Fibroblast of skin of right biceps (primary cell): ENCODE results near the gene IL24.
"Not testable (repeated sequence)": the region's sequence is repeated elsewhere in the genome, so short reads cannot be mapped to it uniquely, and the experiment has no call there.

ENCODE experiments used
- DNase-seq: peaks from one replicate; pipeline ENCODE4 v3.0.0-alpha.2; 2013

IL24 gene

GRCh38 chr1:206897175-206897574 lies at the start of gene IL24:
IL24 (plus strand) TSS chr1:206897443; CDS start chr1:206897833, 390 bp downstream.
- no peak for DNase-seq

GRCh38 chr1:206847946-206848345 lies 49.3 kb upstream of the IL24 start:
- DNase-seq: no peak

GRCh38 chr1:206850401-206850800 lies 46.8 kb upstream of the IL24 start:
- DNase-seq: no peak

- DNase-seq: peak; percentile 83
These were observed 45.8 kb upstream of the IL24 start for GRCh38 chr1:206851341-206852010.

- DNase-seq: not testable (repeated sequence)
These were observed 44.6 kb upstream of the IL24 start for GRCh38 chr1:206852662-206853061.

- DNase-seq: not testable (repeated sequence)
These were observed 43.5 kb upstream of the IL24 start for GRCh38 chr1:206853696-206854095.

GRCh38 chr1:206854401-206855129 lies 42.7 kb upstream of the IL24 start:
- no peak for DNase-seq

- DNase-seq: no peak
These were observed 41.4 kb upstream of the IL24 start for GRCh38 chr1:206855859-206856258.

GRCh38 chr1:206856674-206857464 lies 40.4 kb upstream of the IL24 start:
- no peak for DNase-seq

GRCh38 chr1:206859082-206859521 lies 38.1 kb upstream of the IL24 start:
- DNase-seq: no peak

GRCh38 chr1:206860165-206860564 lies 37.1 kb upstream of the IL24 start:
- no peak for DNase-seq

- no peak for DNase-seq
These were observed 34.0 kb upstream of the IL24 start for GRCh38 chr1:206863266-206863665.

GRCh38 chr1:206864939-206865671 lies 32.1 kb upstream of the IL24 start, which contains the start of gene IL20:
IL20 (plus strand) TSS chr1:206865623; CDS start chr1:206865853, 230 bp downstream.
- DNase-seq: peak; percentile 74

- DNase-seq: peak; percentile 74
These were observed 31.2 kb upstream of the IL24 start for GRCh38 chr1:206866062-206866461.

- DNase-seq: no peak
These were observed 30.0 kb upstream of the IL24 start for GRCh38 chr1:206867239-206867638.

GRCh38 chr1:206867716-206868115 lies 29.5 kb upstream of the IL24 start:
- DNase-seq: no peak

- no peak for DNase-seq
These were observed 29.0 kb upstream of the IL24 start for GRCh38 chr1:206868264-206868663.

- no peak for DNase-seq
These were observed 25.1 kb upstream of the IL24 start for GRCh38 chr1:206872139-206872538.

GRCh38 chr1:206873603-206874188 lies 23.5 kb upstream of the IL24 start:
- no peak for DNase-seq

- DNase-seq: no peak
These were observed 21.4 kb upstream of the IL24 start for GRCh38 chr1:206875752-206876377.

- DNase-seq: no peak
These were observed 18.8 kb upstream of the IL24 start for GRCh38 chr1:206878456-206878855.

GRCh38 chr1:206880314-206880713 lies 16.9 kb upstream of the IL24 start:
- no peak for DNase-seq
